Measurements from ENCODE around the gene CD2BP2.
"Not testable (repeated sequence)": the region's sequence is repeated elsewhere in the genome, so short reads cannot be mapped to it uniquely, and the experiment has no call there.

CD2BP2 gene

DNA sequence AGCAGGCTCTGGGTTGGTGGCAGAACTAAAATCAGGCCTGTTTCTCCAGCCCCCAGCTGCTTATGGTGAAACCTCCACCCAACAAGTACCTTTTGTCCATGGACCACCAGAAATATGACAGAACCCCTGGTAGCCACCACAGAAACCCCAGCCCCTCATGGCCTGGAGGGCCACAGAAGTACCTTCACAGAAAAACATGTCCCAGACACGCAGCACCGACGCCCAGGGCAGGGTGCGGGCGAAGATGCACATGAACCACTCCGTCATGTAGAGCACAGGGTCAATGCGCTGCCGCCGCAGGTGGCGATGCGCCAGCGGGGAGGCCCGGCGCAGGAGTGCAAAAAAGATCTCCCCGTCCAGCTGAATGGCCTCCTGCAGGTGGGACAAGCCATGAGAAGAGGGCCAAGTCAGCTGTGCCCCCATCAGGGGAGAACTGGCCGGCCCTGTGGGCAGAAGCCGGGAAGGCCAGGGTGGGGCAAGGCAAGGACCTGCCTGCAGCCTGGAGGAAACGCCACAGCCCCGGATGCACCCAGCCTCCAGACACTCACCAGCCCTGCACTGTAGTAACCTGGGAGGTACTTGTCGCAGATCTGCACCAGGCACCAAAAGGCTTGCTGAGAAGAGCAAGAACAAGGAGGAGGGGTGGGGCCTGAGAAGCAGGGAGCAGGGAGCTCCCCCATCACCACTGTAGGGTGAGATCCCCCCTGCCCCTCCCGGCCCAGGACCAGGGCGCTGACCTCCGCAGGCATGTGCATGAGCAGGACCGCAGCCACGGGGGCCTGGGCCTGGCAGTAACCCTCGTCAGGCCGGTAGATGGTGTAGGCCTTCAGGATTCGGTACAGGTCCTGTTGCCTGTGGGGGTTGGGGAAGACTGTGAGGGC lies 4.1 kb upstream of the CD2BP2 start:
- DNase-seq: no peak

DNA sequence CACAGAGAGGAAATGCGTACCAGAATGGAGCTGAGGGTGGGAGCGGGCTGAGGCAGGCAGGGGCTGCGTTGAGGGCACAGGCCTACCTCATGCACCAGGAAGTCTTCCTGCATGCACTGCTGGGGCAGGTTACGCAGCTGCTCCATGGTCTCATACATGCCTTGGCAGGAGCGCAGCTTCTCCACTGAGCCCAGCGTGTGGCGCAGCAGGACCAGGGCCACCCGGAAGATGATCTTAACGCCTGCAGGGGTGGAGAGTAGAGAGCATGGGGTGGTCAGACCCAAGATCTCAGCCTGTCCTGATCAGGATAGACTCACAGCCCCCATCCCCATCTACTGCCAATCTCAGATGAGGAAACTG lies 3.4 kb upstream of the CD2BP2 start:
- DNase-seq: no peak

DNA sequence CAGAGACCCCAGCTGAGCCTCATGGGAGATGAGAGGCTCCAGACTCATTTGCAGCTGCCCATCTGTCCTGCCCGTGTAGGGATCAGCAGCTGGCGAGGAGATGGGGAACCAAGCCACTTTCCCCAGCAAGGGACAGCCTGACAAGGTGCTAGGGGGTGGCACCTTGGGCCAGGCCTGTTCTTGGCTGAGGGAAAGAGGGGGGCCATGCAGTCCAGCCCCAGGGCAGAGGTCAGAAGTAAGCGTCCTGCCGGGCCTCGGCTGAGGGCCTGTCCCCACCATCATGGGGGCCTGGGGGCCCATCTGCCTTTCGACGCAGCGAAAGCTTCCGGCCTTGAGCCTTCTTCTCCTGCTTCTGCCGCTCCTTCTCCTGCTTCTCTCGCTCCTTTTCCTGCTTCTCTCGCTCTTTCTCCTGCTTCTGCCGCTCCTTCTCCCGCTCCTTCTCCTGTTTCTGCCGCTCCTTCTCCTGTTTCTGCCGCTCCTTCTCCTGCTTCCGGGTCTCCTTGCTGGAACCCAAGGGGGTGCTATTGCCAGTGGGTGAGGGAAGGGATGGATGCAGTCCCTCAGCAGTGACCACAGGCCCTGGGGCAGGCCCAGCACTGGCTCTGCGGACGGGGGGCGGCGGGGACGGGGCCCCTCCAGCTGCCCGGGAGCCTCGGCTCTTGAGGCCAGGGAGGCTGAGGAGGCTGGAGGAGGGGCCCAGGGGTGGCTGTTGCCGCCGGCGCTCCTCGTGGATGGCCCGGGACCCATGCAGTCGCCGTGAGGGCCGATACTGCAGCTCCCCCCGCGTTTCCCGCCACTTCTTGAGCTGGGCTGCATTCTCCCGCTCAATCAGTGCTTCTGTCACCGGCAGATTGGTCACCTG lies 2.8 kb upstream of the CD2BP2 start:
- no peak for DNase-seq

DNA sequence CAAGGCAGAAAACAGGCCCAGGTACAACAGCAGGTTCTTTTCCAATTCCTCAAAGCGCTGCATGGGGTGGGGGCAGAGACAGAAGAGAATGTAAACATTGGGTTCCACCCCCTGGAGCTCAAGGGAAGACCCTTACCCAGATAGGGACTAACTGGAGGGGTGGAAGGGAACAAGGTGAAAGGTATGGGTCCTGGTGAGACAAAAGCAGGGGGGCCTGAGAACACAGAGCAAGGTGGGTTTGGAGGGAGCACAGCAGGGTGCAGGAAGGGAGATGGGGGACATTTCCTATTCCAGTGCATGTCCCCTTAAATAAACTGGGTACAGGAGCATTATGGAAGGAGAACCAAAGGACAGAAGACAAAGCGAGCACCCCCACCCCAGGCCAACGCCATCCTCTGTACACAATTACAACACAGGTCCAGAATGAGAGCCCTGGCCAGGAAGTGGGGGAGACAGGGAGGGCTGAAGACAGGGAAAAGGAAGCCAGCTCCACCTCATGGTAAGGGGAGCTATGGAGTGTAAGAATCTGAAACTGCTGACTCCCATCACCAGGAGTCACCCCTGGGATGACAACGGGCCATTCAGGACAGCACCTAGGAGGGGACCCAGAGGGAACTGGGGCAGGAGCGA lies 2.1 kb upstream of the CD2BP2 start:
- no peak for DNase-seq

DNA sequence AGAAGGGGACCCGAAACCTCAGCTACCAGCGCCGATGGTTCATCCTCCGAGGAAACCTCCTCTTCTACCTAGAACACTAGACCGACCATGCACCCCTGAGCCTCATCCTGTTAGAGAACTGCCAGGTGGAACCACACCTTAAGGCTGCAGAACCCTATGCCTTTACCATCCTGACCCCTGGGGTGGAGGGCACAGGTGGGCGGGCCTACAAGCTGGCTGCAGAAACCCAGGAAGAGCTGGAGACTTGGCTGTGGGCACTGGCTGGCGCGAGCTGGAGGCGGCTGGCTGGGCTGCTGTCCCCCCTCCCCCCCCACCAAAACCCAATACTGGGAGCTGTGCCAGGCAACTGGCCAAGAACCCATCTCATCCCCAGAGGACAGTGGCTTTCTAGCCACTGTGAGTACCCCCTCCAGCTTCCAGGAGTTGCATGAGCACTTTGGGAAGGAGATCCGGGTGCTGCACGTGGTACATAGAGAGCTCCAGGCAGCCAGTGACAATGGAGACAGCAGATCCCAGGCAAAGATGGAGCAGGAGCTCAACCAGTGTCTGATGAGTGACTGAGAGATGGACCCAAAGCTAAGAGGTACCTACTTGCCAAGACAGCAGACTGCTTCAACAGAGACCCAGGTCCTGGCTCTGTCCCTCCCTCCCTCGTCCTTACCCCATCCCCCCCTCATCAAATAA lies 1.4 kb upstream of the CD2BP2 start:
- DNase-seq: peak in 9 of 14 donors; percentile 21 to 65 (median 52)

DNA sequence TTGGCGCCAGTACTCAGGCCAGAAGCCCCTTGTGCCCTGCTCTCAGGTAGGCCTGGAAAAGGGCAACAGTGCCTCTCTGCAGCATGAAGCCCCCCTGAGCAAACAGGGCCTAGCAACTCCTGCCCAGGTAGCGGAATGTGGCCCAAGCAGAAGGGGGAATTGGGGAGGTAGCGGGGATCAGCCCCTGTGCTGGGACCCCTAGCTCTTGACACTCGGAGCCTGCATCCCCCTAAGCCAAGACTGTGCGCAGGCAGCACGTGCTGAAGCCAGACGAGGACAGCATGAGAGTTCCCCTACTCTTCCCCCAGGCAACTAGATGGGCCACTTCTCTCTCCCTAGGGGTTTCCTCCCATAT lies 823 bp upstream of the CD2BP2 start:
- DNase-seq: peak in 1 of 14 donors; percentile 54

DNA sequence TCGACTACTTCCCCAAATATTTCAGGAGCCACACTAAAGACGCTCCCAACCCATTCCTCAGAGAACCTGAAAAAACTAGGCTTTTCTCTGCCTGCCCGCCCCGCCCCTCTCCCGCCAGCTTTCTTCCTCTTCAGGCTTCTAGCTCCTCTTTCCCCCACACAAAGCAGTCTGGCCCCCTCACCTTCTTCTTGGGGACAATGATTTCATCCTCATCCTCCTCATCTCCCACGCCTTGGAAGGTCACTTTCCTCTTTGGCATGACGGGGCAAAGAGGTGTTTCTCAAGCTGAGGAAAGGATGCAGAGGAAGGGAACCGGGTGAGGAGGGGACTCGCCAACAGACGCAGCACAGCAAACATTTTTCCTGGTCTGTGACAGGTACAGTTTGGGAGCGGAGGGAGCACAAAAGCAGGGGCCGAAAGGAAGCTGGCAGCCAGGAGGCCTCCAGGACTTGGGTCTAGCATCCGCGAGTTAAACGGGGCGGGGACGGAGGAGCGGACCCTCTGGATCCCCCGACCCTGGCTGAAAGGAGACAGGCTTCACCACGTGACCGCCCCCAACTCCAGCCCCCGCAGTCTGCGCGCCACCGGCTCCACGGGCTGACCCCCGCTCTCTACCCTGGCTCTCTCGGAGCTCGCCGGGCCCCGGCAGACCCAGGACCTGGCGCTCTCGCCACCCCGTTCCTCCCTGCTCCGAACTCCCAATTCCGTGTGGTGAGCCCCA lies 525 bp downstream of the CD2BP2 start:
- DNase-seq: peak in 1 of 14 donors; percentile 56

DNA sequence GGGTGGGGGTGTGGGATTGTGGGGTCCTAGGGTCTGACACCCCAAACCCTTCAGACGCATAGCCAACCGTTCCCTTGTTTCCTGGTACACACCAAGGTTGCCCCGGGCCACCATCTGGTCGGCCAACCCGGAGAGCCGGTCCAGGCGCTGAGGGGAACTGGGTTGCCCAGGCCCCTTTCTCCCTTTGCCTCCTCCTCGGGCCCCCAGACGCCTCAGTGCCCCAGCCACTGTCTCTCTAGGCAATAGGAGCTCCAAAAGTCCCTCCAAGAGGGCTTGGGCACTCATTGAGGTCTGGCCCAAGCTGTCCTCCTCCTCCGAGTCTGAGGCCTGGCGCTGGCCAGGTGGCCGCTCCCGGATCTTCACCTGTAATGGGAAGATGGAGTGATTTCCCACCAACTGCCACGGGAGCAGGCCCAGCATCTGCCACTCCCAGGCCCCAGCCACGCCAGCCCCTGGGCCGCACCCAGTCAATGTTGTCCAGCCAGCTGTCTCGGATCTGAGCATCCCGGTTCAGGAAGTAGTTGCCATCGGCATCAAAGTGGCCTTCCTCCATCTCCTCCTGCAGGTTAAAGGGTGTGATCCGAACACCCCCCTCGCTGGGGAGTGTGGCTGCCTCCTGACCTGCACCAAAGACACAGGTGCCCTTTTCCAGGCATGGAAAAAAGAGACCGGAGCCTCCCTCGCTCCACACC lies 1.5 kb downstream of the CD2BP2 start:
- DNase-seq: no peak

DNA sequence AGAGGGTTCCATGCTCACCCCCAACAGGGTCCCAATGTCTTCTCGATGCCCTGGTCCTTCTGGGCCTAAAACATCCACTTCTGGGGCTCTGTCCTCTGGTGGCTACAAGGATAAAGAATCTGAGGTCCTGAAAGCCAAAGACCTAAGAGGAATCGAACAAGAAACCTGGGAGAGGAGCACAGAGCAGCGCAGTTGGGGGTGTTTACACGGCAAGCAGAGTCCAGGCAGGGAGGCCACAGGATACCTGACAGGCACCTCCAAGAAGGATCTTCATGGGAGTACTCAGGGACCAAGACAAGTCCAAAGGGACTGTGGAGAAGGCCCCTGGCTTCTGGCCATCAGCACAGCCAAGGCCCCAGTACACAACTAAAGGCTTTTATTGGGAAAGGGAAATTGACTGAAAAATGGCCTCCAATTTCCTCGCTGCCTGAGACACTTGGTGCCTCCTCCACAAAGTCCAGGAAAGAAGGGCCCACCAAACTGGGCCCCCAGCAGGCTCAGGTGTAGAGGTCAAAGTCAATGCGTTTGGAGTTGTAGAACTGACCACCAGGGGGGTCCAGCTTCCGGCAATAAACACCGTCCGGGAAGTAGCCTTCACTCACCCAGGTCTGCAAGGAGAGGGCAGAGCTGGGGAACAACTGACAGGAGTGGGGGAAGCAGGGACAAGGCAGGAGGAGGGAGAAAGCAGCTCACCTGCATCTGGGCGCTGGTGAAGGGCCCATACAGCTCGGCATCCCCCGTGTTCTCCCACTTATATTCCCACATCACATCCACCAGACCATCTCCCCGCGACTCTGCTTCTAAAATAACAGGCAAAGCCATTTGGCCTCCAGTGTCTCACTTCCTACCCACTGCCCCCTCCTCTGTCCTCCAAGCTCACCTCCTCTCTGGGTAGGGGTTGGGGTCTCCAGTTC lies 2.4 kb downstream of the CD2BP2 start:
- DNase-seq: no peak

DNA sequence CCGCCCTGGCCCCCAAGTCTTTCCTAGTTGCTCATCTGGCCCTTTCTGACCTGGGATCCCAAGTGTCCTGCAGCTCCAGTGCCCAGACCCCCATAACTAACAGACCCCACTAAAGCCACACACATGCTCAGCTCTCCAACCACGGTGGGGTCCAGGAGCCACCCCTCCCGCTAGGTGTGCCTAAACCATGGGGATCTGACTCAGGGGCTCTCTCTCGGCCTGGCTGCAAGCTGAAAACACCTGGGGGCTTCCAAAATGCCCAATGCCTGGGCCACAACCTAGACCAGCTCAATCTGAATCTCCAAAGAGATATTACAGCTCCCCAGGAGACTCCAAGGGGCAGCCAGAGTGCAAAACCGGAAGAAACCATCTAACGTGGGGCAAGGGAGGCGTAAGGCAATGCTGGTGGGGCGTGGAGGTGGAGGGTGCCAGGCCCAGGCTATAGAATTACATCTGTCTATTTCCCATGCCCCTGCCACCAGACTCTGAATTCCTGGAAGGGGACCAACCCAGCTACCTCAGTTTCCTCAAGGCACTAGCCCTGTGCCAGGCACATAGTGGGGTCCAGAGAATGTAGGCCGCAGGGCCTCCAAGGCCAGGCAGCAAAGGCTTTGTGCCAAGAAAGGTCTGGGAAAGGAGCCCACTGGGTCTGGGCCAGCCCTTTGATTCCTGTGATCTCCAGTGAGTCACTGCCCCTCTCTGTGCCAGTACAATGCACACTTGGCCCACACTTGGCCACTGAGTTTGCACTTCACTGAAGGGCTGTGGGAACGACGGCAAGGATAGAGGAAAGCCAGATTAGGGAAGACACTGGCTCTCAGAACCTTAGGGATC lies 3.3 kb downstream of the CD2BP2 start:
- peak in 12 of 14 donors; percentile 30 to 92 (median 72) for DNase-seq

DNA sequence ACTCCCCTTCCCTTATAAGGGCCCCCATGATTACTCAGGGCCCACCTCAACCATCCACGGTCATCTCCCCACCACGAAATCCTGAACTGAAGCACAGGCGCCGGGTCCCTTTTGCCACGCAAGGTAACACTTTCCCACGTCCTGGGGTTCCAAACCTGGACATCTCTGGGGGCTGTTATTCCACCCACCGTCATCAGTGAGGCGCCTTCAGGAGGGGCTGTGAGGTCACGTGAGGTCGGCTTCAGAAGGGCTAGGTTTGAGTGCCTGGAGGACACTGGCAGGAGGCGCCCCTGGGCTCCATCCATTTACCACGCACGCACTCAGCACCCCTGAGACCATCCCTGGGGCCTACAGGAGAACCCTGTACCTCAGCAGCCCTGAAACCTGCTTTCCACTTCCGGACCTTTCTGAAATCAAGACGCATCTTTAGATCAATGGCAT lies 4.1 kb downstream of the CD2BP2 start:
- no peak for DNase-seq

DNA sequence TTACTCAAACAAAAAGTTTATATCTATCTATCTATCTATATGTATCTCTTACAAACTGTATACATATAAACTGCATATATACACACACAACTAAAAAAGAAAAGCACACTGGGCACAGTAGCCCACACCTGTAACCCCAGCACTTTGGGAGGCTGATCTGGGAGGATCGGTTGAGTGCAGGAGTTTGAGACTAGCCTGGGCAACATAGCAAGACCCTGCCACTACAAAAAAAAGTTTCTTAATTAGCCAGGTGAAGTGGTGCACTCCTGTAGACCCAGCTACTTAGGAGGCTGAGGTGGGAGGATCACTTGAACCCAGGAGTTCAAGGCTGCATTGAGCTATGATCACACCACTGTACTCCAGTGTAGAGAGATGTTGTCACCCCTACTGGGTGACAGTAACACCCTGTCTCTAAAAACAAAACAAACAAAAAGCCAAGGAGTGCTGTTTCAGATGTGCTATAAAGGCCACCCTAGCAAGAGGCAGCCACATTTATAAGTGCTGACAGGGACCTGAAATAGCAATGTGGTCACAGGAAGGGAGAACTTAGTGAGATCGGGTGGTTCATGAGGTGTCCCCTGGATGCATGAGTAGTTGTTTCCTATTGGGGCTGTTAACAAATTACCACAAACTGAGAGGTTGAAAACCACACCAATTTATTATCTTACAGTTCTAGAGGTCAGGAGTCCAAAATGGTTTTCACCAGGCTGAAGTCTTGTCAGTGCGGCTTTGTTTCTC lies 4.8 kb downstream of the CD2BP2 start:
- DNase-seq: no peak

DNA sequence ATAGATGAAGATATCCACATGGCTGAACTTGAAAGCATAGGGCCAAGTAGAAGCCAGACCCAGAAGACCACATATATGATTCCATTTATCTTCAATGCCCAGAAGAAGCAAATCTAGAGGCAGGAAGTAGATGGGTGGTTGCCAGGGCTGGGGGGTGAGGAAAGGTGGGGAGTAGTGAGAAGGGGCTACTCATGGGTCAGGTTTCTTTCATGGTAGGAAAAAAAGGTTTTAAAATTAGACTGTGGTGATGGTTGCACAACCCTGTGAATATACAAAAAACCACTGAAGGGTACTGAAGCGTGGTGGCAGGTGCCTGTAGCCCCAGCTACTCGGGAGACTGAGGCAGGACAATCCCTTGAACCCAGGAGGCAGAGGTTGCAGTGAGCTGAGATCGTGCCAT lies 5.4 kb downstream of the CD2BP2 start:
- no peak for DNase-seq

DNA sequence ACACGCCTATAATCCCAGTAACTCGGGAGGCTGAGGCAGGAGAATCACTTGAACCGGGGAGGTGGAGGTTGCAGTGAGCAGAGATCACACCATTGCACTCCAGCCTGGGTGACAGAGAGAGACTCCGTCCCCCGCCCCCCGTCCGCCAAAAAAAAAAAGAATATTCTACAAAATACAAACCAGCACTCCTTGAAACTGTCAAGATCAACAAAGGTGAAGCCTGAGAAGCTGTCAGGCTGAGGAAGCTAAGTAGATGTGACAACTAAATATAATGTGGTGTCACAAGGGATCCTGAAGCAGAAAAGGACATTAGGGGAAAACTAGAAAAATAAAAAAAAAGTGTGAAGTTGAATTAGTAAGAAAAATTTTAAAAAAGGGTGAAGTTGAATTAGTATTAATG lies 6.2 kb downstream of the CD2BP2 start:
- no peak for DNase-seq

DNA sequence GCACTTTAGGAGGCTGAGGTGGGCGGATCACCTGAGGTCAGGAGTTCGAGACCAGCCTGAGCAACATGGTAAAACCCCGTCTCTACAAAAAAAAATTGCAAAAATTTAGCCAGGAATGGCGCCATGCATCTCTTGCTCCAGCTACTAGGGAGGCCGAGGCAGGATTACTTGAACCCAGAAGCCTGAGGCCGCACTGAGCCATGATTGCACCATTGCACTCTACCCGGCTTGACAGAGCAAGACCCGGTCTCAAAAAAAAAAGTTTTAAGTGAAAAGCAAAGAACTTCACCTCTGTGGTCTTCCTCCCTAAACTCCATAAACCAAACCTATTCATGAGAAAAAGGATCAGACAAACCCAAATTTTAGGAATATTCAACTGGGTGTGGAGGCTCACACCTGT lies 7.0 kb downstream of the CD2BP2 start:
- no peak for DNase-seq

DNA sequence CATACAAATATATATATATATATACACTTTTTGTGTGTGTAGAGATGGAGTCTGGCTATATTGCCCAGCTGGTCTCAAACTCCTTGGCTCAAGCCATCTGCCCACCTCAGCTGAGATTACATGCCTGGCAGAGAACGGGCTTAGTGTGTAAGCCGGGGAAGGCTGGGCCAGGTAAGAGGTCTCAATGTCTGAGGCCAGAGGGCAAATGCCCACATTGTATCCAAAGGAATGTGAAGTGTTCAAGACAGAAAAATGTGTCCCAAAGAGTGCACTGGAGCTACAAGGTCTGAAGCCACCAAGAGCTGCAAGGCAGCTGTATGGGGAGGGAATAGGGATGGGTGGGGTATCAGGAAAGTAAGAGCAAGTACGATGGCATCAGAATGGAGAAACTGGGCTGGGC lies 8.8 kb downstream of the CD2BP2 start:
- no peak for DNase-seq

DNA sequence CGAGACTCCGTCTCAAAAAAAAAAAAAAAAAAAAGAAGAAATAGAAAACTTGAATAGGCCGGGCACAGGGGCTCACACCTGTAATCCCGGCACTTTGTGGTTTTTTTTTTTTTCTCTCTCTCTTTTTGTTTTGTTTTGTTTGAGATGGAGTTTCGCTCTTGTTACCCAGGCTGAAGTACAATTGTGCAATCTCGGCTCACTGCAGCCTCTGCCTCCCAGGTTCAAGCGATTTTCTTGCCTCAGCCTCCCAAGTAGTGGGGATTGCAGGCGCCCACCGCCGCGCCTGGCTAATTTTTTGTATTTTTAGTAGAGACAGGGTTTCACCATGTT lies 11.7 kb downstream of the CD2BP2 start:
- DNase-seq: not testable (repeated sequence)

DNA sequence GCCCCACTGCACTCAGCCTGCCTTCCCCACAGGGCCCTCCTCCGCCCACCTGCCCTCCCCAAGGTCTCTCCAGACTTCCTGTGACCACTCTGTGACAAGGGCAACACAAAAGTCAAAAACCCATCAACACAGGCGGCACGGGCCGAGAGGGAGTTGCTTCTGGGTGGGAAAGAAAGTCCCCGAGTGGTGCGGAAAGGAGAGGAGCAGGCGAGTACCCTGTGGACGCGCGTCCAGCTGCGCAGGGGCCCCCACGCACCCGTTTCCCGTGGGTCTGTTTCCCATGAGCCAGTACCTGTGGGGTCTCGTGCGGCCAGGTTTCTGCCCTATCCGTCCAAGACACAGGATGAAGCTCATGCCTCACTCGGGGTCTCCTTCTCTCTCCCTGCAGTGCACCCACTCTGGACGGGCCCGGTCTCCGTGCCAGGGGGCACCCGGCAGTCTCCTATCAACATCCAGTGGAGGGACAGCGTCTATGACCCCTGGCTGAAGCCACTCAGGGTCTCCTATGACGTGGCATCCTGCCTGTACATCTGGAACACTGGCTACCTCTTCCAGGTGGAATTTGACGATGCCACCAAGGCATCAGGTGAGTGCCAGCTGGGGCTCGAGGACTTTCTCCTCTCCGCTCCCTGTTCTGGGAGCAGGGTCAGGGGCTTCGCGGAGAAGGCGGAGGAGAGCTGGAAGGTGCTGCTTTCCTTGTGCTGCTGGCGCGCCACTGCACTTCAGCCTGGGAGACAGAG lies 12.2 kb downstream of the CD2BP2 start:
- DNase-seq: no peak

Data from C1 segment of cervical spinal cord (tissue), 14 donors.